BLaER1 (cell line): ENCODE results near the gene KLKB1.
"Not testable (repeated sequence)": the region's sequence is repeated elsewhere in the genome, so short reads cannot be mapped to it uniquely, and the experiment has no call there.

Experiments
- H3K27ac ChIP-seq: shearing (Covaris generic); formaldehyde crosslinking; 2 replicates; pipeline ENCODE4 v1.8.1; 2022
- H3K27me3 ChIP-seq: shearing (Covaris generic); formaldehyde crosslinking; 2 replicates; pipeline ENCODE4 v1.8.1; 2022
- H3K36me3 ChIP-seq: shearing (Covaris generic); formaldehyde crosslinking; 2 replicates; pipeline ENCODE4 v1.8.1; 2022
- H3K4me1 ChIP-seq: shearing (Covaris generic); formaldehyde crosslinking; 2 replicates; pipeline ENCODE4 v1.8.1; 2022
- H3K4me2 ChIP-seq: shearing (Covaris generic); formaldehyde crosslinking; 2 replicates; pipeline ENCODE4 v1.8.1; 2022
- H3K4me3 ChIP-seq: shearing (Covaris generic); formaldehyde crosslinking; 2 replicates; pipeline ENCODE4 v1.8.1; 2022
- H3K9ac ChIP-seq: shearing (Covaris generic); formaldehyde crosslinking; 2 replicates; pipeline ENCODE4 v1.8.1; 2022
- H3K9me3 ChIP-seq: shearing (Covaris generic); formaldehyde crosslinking; 2 replicates; pipeline ENCODE4 v1.8.1; 2022
- H4K20me1 ChIP-seq: shearing (Covaris generic); formaldehyde crosslinking; 2 replicates; pipeline ENCODE4 v1.8.1; 2022
- Cebpa-rat ChIP-seq: shearing (Covaris generic); IDR thresholded peaks from 2 replicates; pipeline ENCODE4 v1.8.1; 2022

Gene KLKB1

GRCh38 chr4:186226521-186227189 lies 652 bp upstream of the KLKB1 start:
- no peak for TF ChIP-seq Cebpa-rat

GRCh38 chr4:186227744-186228513 lies 622 bp downstream of the KLKB1 start:
- Histone ChIP-seq H3K4me1 (no peaks in the 10 kb centered on the region), H3K27me3 (no peaks in the 10 kb centered on the region), H3K27ac (no peak overlapping the region), H3K36me3 (no peaks in the 10 kb centered on the region), H3K4me2 (no peak overlapping the region), H4K20me1 (no peaks in the 10 kb centered on the region), H3K9me3 (peaks cover 40% of the 10 kb centered on the region), H3K9ac (no peak overlapping the region), H3K4me3 (no peak overlapping the region)
- no peak for TF ChIP-seq Cebpa-rat

More at GRCh38 chr4:186226521-186227189, 652 bp upstream of the KLKB1 start:
- no peak overlapping the region for H3K4me3 ChIP-seq
- no peaks in the 10 kb centered on the region for H3K36me3 ChIP-seq
- no peak overlapping the region for H3K27ac ChIP-seq
- H3K4me2 ChIP-seq: no peak overlapping the region
- no peaks in the 10 kb centered on the region for H4K20me1 ChIP-seq
- H3K9me3 ChIP-seq: peaks cover 40% of the 10 kb centered on the region
- no peaks in the 10 kb centered on the region for H3K4me1 ChIP-seq
- H3K9ac ChIP-seq: no peak overlapping the region
- H3K27me3 ChIP-seq: no peaks in the 10 kb centered on the region

GRCh38 chr4:186228514-186228894 lies 1.2 kb downstream of the KLKB1 start:
- no peak overlapping the region for H3K4me3 ChIP-seq
- no peaks in the 10 kb centered on the region for H4K20me1 ChIP-seq
- TF ChIP-seq Cebpa-rat: no peak
- H3K9ac ChIP-seq: no peak overlapping the region
- H3K36me3 ChIP-seq: no peaks in the 10 kb centered on the region
- H3K27me3 ChIP-seq: no peaks in the 10 kb centered on the region
- peaks cover 37% of the 10 kb centered on the region for H3K9me3 ChIP-seq
- no peak overlapping the region for H3K4me2 ChIP-seq
- H3K27ac ChIP-seq: no peak overlapping the region
- no peaks in the 10 kb centered on the region for H3K4me1 ChIP-seq

GRCh38 chr4:186234367-186234766 lies 7.1 kb downstream of the KLKB1 start:
- no peak for TF ChIP-seq Cebpa-rat
- Histone ChIP-seq H3K27me3 (no peaks in the 10 kb centered on the region), H4K20me1 (no peaks in the 10 kb centered on the region), H3K4me2 (no peak overlapping the region), H3K9ac (no peak overlapping the region), H3K27ac (no peak overlapping the region), H3K4me3 (no peak overlapping the region), H3K36me3 (no peaks in the 10 kb centered on the region), H3K4me1 (no peaks in the 10 kb centered on the region), H3K9me3 (no peaks in the 10 kb centered on the region)

GRCh38 chr4:186236126-186236525 lies 8.8 kb downstream of the KLKB1 start:
- no peaks in the 10 kb centered on the region for H4K20me1 ChIP-seq
- no peak overlapping the region for H3K4me2 ChIP-seq
- no peak overlapping the region for H3K27ac ChIP-seq
- H3K4me1 ChIP-seq: no peaks in the 10 kb centered on the region
- no peak overlapping the region for H3K9ac ChIP-seq
- H3K36me3 ChIP-seq: no peaks in the 10 kb centered on the region
- no peak for TF ChIP-seq Cebpa-rat
- H3K4me3 ChIP-seq: no peak overlapping the region
- no peaks in the 10 kb centered on the region for H3K27me3 ChIP-seq
- H3K9me3 ChIP-seq: no peaks in the 10 kb centered on the region

- no peaks in the 10 kb centered on the region for H3K27me3 ChIP-seq
- no peak overlapping the region for H3K27ac ChIP-seq
- H3K9me3 ChIP-seq: peaks cover 9% of the 10 kb centered on the region; the same call in 1 of the 2 replicates
- no peak overlapping the region for H3K9ac ChIP-seq
- H3K4me2 ChIP-seq: no peak overlapping the region
- no peaks in the 10 kb centered on the region for H3K36me3 ChIP-seq
- no peak overlapping the region for H3K4me3 ChIP-seq
- no peak for TF ChIP-seq Cebpa-rat
- no peaks in the 10 kb centered on the region for H3K4me1 ChIP-seq
- H4K20me1 ChIP-seq: no peaks in the 10 kb centered on the region
Measured at GRCh38 chr4:186240452-186240847, 13.1 kb downstream of the KLKB1 start.

- no peaks in the 10 kb centered on the region for H3K36me3 ChIP-seq
- no peaks in the 10 kb centered on the region for H3K4me1 ChIP-seq
- H3K27me3 ChIP-seq: no peaks in the 10 kb centered on the region
- H3K9ac ChIP-seq: no peak overlapping the region
- H3K27ac ChIP-seq: no peak overlapping the region
- H3K4me2 ChIP-seq: no peak overlapping the region
- no peak for TF ChIP-seq Cebpa-rat
- no peak overlapping the region for H3K4me3 ChIP-seq
- H3K9me3 ChIP-seq: peaks cover 9% of the 10 kb centered on the region; the same call in 1 of the 2 replicates
- no peaks in the 10 kb centered on the region for H4K20me1 ChIP-seq
Measured at GRCh38 chr4:186240848-186241491, 13.7 kb downstream of the KLKB1 start.

GRCh38 chr4:186241616-186242015 lies 14.3 kb downstream of the KLKB1 start:
- Histone ChIP-seq H3K9ac (no peak overlapping the region), H3K27ac (no peak overlapping the region), H3K4me2 (no peak overlapping the region), H3K27me3 (no peaks in the 10 kb centered on the region), H3K9me3 (peaks cover 9% of the 10 kb centered on the region; the same call in 1 of the 2 replicates), H3K4me1 (no peaks in the 10 kb centered on the region), H4K20me1 (no peaks in the 10 kb centered on the region), H3K4me3 (no peak overlapping the region), H3K36me3 (no peaks in the 10 kb centered on the region)
- no peak for TF ChIP-seq Cebpa-rat

GRCh38 chr4:186242031-186242430 lies 14.7 kb downstream of the KLKB1 start:
- H4K20me1 ChIP-seq, H3K4me1 ChIP-seq, H3K9ac ChIP-seq, H3K9me3 ChIP-seq, H3K36me3 ChIP-seq, H3K4me2 ChIP-seq, H3K27ac ChIP-seq, H3K27me3 ChIP-seq, H3K4me3 ChIP-seq: not testable (repeated sequence)

- TF ChIP-seq Cebpa-rat: no peak
- Histone ChIP-seq H4K20me1 (no peaks in the 10 kb centered on the region), H3K9me3 (peaks cover 9% of the 10 kb centered on the region; the same call in 1 of the 2 replicates), H3K9ac (no peak overlapping the region), H3K4me1 (no peaks in the 10 kb centered on the region), H3K27me3 (no peaks in the 10 kb centered on the region), H3K4me3 (no peak overlapping the region), H3K36me3 (no peaks in the 10 kb centered on the region), H3K27ac (no peak overlapping the region), H3K4me2 (no peak overlapping the region)
Measured at GRCh38 chr4:186243331-186243730, 16.0 kb downstream of the KLKB1 start.
